GM21360 (cell line): ENCODE data around the gene USP19.

ENCODE experiments used
- ATAC-seq: cut with Tn5 transposase; IDR thresholded peaks from one replicate; pipeline ENCODE4 v1.9.1; 2021; ENCODE audit warnings: mild to moderate bottlenecking, moderate library complexity; ENCODE audit not compliant: unreplicated experiment

Gene USP19, protein sequence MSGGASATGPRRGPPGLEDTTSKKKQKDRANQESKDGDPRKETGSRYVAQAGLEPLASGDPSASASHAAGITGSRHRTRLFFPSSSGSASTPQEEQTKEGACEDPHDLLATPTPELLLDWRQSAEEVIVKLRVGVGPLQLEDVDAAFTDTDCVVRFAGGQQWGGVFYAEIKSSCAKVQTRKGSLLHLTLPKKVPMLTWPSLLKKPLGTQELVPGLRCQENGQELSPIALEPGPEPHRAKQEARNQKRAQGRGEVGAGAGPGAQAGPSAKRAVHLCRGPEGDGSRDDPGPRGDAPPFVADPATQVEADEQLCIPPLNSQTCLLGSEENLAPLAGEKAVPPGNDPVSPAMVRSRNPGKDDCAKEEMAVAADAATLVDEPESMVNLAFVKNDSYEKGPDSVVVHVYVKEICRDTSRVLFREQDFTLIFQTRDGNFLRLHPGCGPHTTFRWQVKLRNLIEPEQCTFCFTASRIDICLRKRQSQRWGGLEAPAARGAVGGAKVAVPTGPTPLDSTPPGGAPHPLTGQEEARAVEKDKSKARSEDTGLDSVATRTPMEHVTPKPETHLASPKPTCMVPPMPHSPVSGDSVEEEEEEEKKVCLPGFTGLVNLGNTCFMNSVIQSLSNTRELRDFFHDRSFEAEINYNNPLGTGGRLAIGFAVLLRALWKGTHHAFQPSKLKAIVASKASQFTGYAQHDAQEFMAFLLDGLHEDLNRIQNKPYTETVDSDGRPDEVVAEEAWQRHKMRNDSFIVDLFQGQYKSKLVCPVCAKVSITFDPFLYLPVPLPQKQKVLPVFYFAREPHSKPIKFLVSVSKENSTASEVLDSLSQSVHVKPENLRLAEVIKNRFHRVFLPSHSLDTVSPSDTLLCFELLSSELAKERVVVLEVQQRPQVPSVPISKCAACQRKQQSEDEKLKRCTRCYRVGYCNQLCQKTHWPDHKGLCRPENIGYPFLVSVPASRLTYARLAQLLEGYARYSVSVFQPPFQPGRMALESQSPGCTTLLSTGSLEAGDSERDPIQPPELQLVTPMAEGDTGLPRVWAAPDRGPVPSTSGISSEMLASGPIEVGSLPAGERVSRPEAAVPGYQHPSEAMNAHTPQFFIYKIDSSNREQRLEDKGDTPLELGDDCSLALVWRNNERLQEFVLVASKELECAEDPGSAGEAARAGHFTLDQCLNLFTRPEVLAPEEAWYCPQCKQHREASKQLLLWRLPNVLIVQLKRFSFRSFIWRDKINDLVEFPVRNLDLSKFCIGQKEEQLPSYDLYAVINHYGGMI (N-terminal part only)

DNA sequence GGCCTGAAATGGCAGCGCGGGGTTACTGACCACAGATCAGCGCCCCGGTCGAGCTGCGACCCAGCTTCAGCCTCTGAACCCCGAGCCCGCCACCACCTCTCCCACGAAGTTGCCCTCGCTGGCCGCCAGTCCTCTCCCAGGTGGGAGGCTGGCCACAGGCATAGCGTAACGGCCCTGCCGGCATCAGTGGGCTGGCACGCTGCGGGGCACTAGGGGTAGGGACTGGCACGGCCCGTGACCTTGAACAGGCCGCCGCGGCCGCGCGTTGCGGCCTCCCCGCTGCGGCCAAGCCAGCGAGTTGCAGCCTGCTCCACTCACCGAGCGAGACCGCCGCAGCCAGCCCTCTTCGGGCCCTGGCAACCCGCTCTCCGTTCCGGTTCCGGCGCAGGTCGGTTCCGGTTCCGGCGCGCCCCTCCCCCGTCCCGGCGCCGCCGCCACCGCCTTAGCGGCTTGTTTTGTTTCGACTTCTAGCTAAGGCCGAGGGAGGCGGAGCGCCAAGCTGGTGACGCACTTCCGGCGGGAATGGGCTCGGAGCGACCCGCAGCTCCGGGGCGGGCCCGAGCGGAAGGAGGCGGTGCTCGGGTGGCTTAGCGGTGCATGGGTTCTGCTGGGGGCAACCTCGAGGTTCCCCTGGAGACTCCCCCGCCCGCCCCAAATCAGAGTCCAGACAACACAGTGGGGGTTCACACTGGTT, at the start of gene USP19:
TSS of gene USP19 (minus strand) at position 386 of the 694 bp plus-strand sequence. CDS start 1,678 bp downstream, outside the sequence.
- ATAC-seq, result peak; percentile 72

DNA sequence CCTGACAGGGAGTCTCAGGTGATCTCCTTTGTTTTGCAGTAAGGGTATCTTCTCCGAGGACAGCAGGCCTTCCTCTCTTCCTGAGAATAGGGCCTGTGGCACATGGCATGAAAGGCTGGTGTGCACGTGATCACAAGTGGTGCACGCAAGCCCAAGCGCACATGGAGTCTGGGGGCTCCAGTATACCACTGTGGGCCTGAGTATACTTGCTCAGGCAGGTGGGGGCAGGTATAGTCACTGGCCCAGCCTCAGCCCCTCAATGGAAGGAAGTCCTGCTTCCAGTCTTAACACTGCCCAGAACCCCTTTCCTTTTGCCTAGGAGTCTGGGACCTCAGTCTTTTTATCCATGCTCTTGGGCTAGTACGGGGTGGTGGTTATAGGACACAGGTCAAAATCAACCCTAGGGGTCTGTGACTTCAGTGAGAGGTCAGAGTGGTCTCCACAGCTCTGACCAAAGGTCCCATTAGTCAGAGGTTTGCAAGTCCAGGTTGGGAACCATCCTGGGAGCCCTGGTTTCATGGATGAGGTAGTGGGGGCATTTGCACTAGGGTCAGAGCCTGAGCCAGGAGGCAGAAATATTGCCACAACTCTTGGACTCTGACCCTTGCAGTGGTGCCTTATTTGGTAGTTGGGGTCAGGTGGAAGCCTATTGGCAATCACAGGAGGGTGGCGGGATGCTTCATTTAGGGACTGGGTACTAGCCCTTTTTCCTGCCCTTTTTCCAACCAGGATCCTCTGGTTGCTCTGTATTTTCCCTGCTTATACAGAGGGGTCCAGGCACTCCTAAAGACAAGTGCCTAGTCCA, 46.3 kb upstream of the USP19 start:
- ATAC-seq, result no peak

DNA sequence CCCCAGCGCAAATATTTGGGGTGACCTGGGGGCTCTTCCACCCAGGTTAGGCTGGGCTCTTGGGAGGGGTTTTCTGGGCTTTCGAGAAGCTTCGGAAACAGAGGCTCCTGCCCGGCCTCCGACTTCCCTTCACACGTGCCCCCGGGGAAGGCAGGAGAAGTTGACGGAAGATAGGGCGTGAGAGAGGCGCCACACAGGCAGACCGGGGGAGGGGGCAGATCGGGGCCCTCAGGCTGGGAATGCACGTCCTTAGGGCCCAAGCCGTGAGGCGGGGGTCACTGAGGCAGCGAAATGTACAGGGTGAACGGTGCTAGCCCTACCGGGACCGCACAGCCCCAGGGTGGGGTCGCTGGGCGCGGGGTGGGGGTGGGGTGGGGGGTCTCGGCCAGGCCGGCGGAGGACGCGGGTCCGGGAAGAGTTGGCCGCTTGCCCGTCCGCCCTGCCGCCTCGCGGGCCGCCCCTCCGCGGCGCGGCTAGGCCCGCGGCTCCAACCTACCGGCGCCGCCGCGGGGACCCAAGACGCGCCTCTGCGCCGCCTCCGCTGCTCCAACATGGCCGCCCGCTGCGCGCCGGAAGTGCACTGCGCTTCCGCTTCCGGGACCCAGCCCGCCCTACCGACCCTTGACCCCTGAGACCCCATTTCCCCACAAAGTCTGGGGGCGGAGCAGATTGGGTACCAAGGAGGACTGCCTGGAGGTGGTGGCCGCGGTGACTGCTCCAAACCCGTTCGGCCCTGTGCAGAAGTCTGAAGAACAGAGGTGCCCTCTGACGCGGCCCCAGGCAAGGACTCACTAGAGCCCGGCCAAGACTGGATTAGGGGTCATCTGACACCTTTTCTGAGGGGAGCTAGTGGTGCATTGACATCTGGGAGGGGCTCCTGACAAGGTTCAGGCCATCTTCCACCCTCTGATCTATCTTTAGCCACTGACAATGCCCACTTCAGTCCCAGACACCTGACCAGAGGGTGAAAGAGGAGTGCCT, 45.4 kb upstream of the USP19 start, which contains the start of gene CCDC71:
TSS of gene CCDC71 (minus strand) at position 561 of the 981 bp plus-strand sequence. CDS start 2,123 bp downstream, outside the sequence.
- peak; percentile 72 for ATAC-seq

DNA sequence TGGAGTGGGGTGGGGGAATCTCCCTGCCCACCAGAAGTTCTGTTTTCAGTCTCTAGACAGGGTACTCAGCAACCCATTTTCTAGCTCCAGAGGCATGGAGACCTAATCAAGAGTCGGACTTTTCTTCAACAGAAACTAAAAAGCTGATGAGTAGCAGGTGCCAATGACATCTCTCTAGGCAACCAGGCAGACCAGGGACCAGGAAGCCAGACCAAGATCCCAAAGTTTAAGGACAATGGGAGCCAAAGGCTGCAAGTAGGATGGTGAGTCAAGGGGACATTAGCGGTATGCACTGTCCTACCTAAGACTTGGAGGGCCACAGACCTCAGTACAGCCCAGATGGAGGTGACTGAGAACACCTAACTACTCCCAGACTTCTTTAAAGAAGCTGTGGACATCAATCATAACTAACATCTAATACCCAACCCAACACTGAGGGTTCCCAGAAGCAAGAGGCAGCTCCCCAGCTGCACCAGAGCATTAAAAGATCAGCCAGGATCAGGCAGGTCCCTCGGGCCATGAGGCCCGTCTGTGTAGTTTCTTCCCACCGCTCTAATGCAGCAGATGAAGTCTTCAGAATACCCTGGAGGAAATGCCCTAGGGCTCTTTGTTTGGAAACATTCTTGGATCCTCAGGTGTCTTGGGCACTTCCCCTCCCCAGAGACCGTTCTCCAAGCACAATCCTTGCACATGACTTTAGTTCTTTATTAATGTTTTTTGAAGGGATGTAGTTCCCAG, 44.5 kb upstream of the USP19 start:
- ATAC-seq, result no peak

DNA sequence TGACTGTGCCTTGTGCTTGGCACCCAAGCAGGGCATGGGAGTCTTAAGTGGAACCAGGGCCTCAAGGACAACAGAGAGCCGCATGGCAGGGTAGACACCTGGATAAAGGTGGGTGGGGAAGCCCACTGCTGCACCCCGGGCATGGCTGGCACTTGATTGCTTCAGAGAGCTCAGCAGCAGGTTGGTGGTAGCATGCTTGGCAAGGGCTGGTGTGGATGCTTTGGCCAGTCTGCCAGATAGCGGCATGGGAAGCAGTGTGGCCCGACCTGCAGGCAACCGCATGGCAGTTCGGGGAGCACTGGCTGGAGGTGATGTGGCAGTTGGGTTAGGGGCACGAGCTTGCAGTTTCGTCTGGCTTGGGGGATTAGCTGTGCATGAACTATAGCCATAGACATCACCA, 43.0 kb upstream of the USP19 start:
- ATAC-seq, result no peak

DNA sequence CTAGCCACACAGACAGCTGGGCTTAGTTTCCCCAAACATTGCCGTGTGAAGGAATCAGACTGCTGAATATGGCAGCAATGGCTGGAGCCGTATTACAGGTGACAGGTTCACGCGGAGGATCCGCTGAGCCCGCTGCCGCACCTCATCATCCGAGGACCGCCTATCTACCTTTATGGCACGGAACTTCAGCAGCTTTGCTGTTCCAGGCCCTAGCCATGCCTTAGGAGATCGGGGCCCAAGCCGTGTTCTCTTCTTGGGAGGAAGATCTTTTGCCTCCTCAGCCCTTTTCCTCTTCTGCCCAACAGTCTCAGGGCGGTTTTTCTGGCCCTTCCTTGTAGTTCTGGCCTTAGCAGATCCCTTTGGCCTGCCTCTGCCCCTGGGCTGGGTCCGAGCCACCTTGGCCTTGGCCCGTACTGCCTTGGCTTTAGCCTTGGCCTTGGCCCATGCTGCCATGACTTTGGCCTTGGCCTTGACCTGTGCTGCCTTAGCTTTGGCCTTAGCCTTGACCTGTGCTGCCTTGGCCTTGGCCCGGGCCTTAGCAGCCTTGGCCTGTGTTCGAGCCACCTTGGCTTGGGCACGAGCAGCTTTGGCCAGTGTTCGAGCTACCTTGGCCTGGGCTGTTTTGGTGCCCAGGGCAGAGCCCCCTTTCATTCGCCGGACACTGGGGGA, 42.3 kb upstream of the USP19 start:
- ATAC-seq, result no peak

DNA sequence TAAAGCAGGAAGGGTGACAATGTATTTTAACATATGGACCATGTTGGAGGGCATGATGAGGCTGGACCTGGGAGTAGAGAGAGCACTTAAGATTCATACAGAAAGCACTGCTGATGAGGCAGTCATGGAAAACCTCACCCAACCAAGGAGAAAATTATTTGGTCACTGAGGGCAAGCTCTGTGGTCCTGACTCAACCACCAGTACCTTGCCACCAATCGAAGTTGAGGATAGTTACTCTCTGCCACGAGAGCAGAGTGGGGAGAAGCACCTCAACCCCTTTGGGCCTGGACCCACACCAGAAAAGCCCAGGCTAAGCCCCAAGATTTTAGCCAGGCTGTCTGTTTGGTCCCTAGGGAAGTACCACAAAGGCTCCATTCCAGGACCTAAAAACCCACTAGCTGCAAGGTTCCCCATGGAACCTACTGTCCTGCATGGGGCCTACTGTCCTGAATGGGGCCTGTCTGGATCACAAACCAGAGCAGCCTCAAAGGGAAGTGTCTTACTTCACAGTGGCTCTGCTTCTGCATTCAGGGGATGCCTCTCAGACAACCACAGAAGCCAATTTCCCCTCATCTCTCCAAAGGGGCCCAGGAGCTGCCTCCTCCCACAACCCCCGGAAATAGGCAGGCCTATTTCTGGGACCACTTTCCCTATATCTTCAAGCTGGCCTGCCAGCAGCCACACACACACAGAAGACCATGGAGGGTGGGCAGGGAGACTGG, 41.3 kb upstream of the USP19 start:
- ATAC-seq, result no peak

DNA sequence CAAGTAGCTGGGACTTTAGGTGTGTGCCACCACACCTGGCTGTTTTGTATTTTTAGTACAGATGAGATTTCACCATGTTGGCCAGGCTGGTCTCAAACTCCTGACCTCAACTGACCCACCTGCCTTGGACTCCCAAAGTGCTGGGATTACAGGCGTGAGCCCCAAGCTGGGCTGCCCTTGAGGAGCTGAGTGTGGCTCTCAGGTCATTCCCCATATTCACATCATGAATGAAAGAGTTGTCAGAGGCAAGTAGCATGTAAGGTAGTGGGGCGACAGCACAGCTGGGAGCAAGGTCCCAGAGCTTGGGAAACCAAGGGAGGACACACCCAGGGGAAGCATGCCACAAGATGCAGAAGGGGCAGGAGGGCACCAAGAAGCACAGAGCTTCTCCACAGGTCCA, 40.6 kb upstream of the USP19 start:
- ATAC-seq, result no peak

DNA sequence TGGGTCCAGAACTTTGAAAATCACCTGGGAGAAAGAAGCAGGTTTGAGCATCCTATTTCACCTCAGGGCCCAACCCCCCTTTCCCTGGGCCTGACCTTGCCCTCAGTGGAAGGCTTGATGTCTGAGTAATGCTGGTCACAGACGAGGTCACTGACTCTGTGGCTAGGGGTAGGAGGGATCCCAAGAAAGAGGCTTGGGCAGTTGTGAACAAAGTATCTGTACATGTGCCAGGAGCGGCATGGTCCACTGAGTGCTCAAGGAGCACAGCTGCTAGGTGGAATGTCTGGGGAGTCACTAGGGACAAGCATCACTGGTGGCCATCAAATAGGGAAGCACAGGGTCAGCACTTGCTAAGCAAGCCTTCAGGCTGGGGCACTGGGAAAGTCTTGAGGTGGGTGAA, 38.2 kb upstream of the USP19 start:
- ATAC-seq, result no peak

DNA sequence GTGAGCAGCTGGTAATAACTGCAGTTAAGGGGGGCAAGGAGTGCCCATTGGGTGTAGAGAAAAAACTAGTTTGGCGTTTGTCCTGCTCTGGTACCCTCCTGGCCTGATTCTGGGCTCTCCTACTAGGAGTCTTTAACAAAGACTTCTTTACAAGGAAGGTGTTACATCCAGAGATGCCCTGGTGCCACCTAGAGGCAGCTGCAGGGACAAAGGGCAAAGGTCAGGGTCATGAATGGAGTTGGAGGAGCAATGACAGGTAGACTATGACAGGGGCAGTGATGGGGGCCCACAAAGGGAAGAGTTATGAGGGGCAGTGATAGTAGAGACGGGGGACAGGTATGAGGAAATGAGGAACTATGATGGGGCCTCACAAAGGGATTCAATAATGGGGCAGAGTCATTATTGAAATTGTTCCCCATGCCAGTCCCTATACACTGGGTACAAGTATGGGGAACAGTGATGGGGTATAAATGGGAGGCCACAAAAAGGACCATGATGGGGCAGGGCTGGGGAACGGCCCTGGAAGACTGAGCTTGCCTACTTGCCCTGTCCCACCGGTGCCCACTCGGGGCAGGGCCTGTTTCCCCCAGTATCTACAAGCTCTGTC, 37.6 kb upstream of the USP19 start:
- ATAC-seq, result no peak

DNA sequence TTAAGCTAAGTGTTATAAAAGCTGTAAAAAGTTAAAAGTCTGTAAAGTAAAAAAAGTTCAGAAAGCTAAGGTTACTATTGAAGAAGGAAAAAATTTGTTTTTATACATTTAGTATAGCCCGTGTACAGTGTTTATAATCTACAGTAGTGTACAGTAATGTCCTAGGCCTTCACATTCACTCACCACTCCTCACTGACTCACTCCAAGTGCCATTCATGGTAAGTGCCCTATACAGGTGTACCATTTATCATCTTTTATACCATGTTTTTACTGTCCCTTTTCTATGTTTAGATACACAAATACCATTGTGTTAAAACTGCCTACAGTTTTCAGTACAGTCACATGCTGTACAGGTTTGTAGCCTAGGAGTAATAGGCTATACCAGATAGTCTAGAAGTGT, 36.7 kb upstream of the USP19 start:
- ATAC-seq, result no peak

DNA sequence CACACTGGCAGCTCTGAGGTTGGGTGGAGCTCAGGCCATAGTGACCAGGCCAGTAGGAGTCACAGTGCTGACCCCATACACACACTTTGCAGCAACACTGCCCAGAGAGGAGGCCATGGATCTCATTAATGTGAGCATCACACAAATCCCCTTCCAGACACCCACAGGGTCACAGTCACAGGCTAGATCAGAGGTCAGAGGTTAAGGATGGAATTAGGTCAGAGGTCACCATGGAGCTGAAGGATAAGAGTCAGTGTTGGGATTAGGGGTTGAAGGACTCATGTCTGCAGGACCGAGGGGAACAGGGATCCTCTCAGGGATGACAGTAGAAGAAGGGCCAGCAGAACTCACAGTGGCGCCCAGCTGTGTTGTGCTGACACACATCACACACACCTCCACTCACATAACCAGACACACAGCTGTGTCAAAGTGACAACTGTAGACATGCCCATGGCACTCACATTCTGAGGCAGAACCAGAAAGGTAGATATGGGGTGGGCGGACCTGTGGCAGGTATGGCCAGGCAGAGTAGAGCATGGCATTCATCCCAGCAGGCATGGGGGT, 32.8 kb upstream of the USP19 start:
- ATAC-seq, result no peak

DNA sequence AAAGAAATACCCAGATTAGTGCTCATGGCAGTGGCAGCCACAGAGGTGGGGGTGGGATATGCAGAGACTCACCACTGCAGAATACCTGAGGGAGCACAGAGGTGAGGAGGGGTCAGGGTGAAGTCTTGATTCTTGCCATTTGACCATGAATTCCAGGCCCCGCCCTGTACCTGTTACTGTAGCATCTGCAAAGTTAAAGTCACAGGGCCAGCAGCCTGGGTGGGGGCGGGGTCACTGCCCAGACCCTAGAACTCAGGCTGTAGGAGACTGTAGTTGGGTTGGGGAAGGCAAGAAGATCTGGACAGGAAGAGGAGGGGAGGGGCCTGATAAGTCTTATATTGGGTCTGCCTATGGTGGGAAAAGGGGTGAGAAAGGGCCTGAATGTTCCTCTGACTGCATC, 31.0 kb upstream of the USP19 start:
- ATAC-seq, result no peak

DNA sequence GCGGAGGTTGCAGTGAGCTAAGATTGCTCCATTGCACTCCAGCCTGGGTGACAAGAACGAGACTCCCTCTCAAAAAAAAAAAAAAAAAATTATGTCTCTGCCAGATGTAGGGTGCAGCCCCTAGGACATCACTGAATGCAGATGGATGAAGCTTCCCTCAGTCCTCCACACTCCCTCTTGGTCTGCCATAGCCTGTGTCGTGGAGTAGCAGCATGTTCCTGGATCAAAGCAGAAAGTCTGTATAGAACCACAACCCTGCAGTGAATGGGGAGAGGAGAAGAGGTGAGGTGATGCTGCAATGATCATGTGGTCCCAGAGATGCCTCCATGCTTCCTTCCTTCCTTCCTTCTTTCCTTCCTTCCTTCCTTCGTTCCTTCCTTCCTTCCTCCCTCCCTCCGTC, 27.5 kb upstream of the USP19 start:
- ATAC-seq, result no peak

DNA sequence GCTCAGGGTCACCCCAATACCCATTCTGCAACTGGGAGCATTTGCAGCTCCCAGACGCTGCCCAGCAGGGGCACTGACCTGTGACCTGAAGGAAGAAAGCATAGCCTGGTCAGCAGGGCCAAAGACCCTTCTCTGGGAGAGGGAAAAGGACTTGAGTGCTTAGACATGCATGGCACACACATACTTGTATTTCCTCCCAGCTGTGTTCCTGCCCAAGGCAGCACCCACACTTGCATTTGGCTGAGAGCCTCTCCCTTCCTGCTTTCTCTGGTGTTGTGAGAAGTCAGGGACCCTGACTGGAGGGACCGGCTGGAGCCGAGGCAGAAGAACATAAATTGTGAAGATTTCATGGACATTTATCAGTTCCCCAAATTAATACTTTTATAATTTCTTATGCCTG, 19.5 kb upstream of the USP19 start:
- no peak for ATAC-seq

DNA sequence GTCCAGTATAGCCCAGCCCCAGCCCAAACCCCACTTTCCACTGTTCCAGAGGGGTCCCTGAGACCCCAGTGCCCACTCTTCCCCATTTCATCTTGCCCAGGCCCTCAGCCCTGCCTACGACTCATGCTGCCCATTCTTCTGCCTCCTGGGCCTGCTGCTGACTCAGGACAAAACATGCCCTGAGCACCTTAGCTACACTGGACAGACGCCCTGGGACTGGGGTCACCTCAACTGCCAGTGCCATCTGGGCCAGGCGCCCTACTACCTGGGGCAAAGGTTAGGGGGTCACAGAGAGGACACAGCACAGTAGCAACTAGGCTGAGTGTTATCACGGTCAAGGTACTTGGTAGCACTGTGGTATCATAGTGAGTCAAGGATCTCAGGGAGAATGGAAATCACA, 14.9 kb upstream of the USP19 start:
- no peak for ATAC-seq
